Glomerular endothelial cell (primary cell): ENCODE measurements around the gene TRAPPC2L. TPM values are rescaled to one million over a fixed set of nuclear protein-coding genes. Genes with fewer than 3 reads are reported as not detected.

ENCODE experiments used
- DNase-seq: peaks from one replicate; pipeline ENCODE4 v3.0.0-alpha.2; 2011; ENCODE audit warnings: low read depth, low spot score; ENCODE audit errors: extremely low read depth
- total RNA-seq: library from RNA; depleted of rRNA; stranded (reverse); fragments of >200 nt; gene quantifications from 2 replicates; pipeline ENCODE4 v1.2.3, GENCODE V29; 2015

TRAPPC2L gene
- total RNA-seq, 1 donor from 2014 or later, result 47.4 TPM

DNA sequence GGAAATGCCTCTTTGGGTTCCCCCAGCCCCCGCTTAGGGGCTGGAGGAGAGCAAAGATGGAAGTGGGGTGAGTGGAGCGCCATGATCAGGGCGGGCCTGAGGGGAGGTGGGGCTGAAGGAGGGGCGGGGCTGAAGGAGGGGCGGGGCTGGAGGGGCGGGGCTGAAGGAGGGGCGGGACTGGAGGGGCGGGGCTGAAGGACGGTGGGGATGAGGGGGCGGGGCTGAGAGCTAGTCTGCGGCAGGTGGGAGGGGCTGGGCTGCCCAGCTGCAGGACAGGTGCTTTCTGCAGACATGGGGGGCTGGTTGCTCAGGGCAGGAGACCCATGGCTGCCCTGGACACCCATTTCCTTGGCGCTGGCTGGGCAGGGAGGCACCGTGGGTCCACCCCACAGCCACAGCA, 48.6 kb downstream of the TRAPPC2L start:
- DNase-seq, result no peak

DNA sequence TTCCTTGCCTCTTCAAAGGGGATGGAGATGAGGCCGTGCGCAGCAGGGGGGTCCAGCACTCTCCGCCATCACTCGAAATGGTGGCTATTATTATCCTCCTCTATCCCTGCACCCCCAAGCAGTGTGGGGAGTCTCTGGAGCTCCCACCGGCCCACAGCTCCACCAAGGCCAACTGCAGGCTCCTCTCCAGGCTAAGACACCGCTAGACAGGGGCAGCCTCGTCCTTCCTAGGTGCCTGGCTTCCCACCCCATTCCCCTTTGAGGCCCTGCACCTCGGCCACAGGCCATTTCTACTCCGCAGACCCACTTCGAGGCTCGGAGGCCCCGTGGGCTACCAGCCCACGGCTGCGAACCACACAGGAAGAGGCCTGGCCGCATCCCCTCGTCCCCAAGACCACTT, 49.1 kb downstream of the TRAPPC2L start:
- no peak for DNase-seq

DNA sequence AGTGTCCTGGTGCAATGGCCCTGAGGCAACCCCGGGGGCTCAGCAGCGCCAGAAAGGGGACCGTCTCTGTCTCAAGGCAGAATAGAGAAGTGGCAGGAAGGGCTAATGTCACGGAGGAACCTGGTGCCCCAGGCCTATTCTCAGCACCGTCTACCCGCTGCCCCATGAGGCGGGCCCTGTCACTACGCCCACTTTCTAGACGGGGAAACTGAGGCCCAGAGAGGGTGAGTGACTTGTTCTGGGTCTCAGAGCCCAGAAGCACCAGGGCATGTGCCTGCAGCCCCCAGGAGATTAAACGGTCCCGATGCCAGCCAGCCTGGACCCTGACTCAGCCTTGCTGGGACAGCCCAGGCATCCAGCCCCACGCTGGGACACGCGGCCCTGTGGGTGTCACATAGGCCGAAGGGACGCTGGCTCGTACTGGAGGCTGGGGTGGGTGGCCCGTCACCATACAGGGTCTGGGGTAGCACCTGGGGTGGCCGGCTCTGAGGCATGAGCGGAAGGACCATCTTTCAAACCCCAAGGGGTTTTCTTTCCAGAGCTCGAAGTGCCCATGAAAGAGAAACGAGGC, 49.7 kb downstream of the TRAPPC2L start:
- no peak for DNase-seq

DNA sequence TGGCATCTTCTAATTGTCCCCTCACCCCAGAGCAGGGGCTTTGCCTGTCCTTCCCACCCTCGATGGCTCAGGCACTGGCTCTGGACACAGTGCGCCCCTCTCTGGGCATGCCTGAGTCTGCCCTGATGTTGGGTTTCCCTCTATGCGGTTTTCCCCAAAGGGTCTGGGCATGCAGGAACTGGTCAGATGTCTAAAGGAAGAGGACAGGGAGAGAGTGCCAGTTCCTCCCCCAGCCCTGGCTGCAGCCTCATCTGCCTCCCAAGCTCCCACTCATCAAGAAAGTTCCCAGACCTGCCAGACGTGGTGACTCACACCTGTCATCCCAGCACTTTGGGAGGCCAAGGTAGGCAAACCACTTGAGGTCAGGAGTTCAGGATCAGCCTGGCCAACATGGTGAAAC, 50.8 kb downstream of the TRAPPC2L start:
- DNase-seq, result no peak

DNA sequence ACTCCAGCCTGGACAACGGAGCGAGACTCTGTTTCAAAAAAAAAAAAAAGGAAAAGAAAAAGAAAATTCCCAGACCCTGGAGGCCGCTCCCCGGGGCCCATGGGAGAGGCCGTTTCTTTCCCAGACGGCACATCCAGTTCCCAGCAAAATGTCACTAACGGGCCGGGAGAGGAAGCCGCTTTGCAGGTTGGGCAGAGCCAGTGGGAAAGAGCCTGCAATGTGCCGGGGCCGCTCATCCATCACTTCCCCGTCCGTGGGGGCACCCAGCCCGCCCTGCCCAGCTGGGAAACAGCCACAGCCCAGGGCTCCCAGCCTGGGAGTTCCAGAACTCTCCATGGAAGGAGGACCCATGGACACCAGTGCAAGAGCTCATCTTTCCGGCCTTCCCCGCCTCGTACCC, 51.4 kb downstream of the TRAPPC2L start:
- no peak for DNase-seq

DNA sequence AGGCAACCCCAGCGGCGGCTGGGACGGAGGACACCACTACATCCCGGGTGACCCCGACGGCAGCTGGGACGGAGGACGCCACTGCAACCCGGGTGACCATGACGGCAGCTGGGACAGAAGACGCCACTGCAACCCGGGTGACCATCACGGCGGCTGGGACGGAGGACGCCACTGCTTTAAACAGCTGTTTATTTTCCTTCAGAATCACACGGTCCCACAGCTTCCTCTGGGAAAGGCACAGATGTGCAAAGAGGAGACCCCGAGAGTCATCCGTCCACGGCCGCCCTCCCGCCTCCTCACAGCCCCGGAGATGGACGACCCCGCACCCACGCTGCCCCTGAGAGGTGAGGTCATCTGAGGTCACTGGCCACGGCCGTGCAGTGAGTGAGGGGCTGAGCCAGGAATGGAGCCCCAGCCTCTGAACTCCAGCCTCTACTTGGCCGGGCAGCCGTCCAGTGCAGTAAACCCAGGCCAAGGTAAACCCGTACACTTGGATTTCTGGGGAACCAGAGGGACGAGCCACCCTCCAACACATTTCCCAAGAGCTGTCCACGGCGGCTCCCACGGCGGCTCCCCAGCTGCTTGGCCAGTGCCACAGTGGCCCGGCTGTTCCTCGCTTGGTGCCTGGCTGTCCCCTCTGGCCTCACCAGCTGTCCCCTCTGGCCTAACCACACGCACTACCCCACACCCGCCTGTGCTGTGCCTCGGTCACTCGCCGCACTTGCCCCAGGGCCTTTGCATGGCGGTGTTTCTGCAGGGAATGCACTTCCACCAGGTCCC, 52.7 kb downstream of the TRAPPC2L start:
- no peak for DNase-seq

DNA sequence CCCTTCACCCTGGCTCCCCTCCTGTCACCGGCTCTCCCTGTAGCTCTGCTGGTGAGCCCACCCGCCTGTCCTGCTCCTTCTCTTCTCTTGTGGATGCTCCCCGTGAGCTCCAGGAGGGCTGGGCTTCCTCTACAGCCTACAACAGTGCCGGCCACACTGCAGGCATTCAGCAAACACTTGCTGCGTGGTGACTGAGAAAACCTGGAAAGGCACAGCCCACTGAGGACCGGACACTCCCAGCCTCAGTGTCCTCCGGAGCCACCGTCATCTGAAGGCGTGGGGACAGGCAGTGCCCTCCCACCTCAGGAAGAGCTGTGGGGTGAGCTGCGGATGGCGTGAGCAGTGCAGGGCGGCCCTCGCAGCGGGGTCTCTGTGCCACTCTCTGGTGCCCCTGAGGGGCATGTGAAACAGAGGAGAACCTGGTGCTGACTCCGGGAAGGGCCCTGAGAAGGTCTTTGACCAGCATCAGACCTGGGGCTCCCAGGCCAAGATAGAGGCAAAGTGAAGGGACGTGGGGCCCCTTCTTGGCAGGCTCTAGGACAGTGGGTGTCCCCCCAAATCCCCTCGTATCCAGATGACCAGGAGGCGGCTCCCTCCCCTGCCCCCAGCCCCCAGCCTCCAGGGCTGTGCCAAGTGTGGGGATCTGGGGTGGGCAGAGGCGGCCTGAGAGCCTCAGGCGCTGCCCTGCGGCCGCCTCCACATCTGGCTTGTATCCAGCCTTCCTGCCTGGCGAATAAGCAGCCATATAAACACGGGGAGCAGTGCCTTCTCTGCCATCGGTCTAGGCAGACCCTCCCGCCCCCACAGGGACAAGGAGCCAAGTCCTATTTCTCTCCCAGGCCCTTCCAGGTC, 53.6 kb downstream of the TRAPPC2L start:
- DNase-seq, result no peak

DNA sequence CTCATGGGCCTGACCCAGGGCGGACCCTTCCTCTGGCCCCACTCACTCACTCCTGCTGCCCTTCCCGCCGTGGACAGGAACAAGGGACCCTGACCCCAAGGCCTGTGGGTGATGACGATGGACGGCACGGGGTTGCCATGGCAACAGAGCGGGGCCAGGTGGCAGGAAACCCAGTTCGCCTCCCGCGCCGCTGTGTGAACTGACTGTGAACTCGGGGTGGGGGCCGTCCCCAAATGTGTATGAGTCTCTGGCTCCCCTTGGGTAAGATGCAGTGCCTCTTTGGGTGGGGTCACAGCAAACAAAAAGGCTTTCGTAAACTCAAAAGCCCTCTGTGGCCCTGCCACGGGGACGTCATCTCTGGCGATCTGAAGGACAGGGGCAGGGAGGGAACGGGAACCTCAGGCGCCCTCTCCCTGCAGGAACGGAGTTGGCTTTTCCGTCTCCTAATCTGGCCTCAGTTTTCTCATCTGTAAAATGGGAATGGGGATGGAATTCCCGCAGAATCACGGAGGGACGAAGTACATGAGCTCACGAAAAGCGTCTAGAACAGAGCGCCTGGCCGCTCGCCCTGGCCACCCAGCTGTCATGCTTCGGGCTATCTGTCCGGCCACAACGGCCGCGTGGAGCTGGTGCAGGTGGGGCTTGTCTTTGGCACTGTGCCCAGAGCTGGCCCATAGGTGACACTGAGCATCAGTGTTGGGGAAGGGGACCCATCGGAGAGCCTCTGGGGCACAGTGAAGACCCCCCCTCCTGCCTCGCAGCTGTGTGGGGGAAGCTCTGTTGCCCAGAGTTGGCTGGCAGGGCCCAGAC, 54.4 kb downstream of the TRAPPC2L start:
- DNase-seq, result no peak

DNA sequence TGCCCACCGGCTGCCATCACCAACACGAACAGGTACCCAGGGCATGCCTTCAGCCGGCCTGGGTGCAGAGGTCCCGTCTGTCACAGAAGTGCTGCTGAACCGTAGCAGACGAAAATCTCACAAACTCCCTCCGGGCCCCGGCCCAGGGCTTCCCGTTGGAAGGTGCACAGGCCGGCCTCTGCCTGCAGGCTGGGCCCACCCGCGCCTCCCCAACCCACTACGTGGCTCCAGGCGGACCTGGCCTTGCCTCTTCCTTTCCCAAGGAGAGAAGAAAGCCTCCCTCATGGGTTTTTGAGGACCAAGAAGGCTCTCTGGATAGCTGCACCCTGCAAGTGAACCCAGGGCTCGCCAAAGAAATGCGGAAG, 55.0 kb downstream of the TRAPPC2L start:
- no peak for DNase-seq

Other genes with a start within 250 kb of the TRAPPC2L start
- gene IL17C, start 218.6 kb upstream of the TRAPPC2L start, total RNA-seq, result not detected in 2 replicates
- gene CYBA, start 206.1 kb upstream of the TRAPPC2L start, total RNA-seq, result 363 and 525 TPM in 2 replicates
- gene MVD, start 194.0 kb upstream of the TRAPPC2L start, total RNA-seq, result 61.1 and 83.8 TPM in 2 replicates
- 0.12 TPM in 1 of 2 replicates, not detected in the other for gene SNAI3, start 170.6 kb upstream of the TRAPPC2L start, total RNA-seq
- 27.3 and 36.0 TPM in 2 replicates for gene RNF166, start 150.7 kb upstream of the TRAPPC2L start, total RNA-seq
- 17.5 and 17.8 TPM in 2 replicates for gene CTU2, start 150.6 kb upstream of the TRAPPC2L start, total RNA-seq
- gene PIEZO1, start 71.9 kb upstream of the TRAPPC2L start, total RNA-seq, result 289 and 466 TPM in 2 replicates
- 10.9 and 17.8 TPM in 2 replicates for gene CDT1, start 53.3 kb upstream of the TRAPPC2L start, total RNA-seq
- 189 and 288 TPM in 2 replicates for gene APRT, start 45.2 kb upstream of the TRAPPC2L start, total RNA-seq
- 47.8 and 60.4 TPM in 2 replicates for gene GALNS, start 180 bp upstream of the TRAPPC2L start, total RNA-seq
- not detected in 2 replicates for gene PABPN1L, start 9.5 kb downstream of the TRAPPC2L start, total RNA-seq
- gene CBFA2T3, start 120.1 kb downstream of the TRAPPC2L start, total RNA-seq, result 0.05 and 0.23 TPM in 2 replicates
- 21.7 and 27.0 TPM in 2 replicates for gene ACSF3, start 236.7 kb downstream of the TRAPPC2L start, total RNA-seq